Measurements from ENCODE around the gene LDHA.

The LDHA gene

GRCh38 chr11:18394275-18394927, at the start of gene LDHA:
LDHA (plus strand) TSS chr11:18394563; CDS start chr11:18396843, 2,280 bp downstream.
- DNase-seq (ENCODE audit: low spot score), result peak; percentile 95

- no peak for DNase-seq (ENCODE audit: low spot score)
Measured at GRCh38 chr11:18347471-18348125, 46.8 kb upstream of the LDHA start.

GRCh38 chr11:18352581-18352980, 41.8 kb upstream of the LDHA start:
- peak; percentile 15 for DNase-seq (ENCODE audit: low spot score)

- no peak for DNase-seq (ENCODE audit: low spot score)
Measured at GRCh38 chr11:18358646-18359045, 35.7 kb upstream of the LDHA start.

- no peak for DNase-seq (ENCODE audit: low spot score)
Measured at GRCh38 chr11:18361154-18361553, 33.2 kb upstream of the LDHA start.

- DNase-seq (ENCODE audit: low spot score), result no peak
Measured at GRCh38 chr11:18364495-18365073, 29.8 kb upstream of the LDHA start.

- no peak for DNase-seq (ENCODE audit: low spot score)
Measured at GRCh38 chr11:18365741-18366140, 28.6 kb upstream of the LDHA start.

- DNase-seq (ENCODE audit: low spot score), result no peak
Measured at GRCh38 chr11:18366286-18366685, 28.1 kb upstream of the LDHA start.

- DNase-seq (ENCODE audit: low spot score), result no peak
Measured at GRCh38 chr11:18367431-18367830, 26.9 kb upstream of the LDHA start.

GRCh38 chr11:18368221-18368620, 26.1 kb upstream of the LDHA start:
- DNase-seq (ENCODE audit: low spot score), result no peak

- no peak for DNase-seq (ENCODE audit: low spot score)
Measured at GRCh38 chr11:18369398-18369797, 25.0 kb upstream of the LDHA start.

GRCh38 chr11:18371279-18371678, 23.1 kb upstream of the LDHA start:
- no peak for DNase-seq (ENCODE audit: low spot score)

GRCh38 chr11:18372201-18372600, 22.2 kb upstream of the LDHA start:
- DNase-seq (ENCODE audit: low spot score), result no peak

GRCh38 chr11:18374956-18375355, 19.4 kb upstream of the LDHA start:
- no peak for DNase-seq (ENCODE audit: low spot score)

GRCh38 chr11:18375941-18376340, 18.4 kb upstream of the LDHA start:
- DNase-seq (ENCODE audit: low spot score), result no peak

GRCh38 chr11:18379201-18379600, 15.2 kb upstream of the LDHA start:
- DNase-seq (ENCODE audit: low spot score), result no peak

GRCh38 chr11:18383388-18384156, 10.8 kb upstream of the LDHA start:
- DNase-seq (ENCODE audit: low spot score), result peak; percentile 91

- DNase-seq (ENCODE audit: low spot score), result peak; percentile 81
Measured at GRCh38 chr11:18384157-18384641, 10.2 kb upstream of the LDHA start.

GRCh38 chr11:18390088-18390487, 4.3 kb upstream of the LDHA start:
- no peak for DNase-seq (ENCODE audit: low spot score)

- DNase-seq (ENCODE audit: low spot score), result no peak
Measured at GRCh38 chr11:18392434-18393321, 1.7 kb upstream of the LDHA start.

- DNase-seq (ENCODE audit: low spot score), result no peak
Measured at GRCh38 chr11:18393581-18394274, 635 bp upstream of the LDHA start.

All from SW480 (cell line).